GM23248 (cell line): ENCODE data around the gene ZDHHC11. TPM values are rescaled to one million over a fixed set of nuclear protein-coding genes. Genes with fewer than 3 reads are reported as not detected.

ENCODE experiments used
- DNase-seq: peaks from one replicate; pipeline ENCODE4 v3.0.0-alpha.2; 2015
- H2AFZ ChIP-seq: fragments of 200-600 bp; sonication (generic); 2 replicates; pipeline ENCODE4 v1.6.1; 2016; ENCODE audit warnings: antibody characterized with exemption
- H3F3A ChIP-seq: fragments of 200-600 bp; sonication (generic); 2 replicates; pipeline ENCODE4 v1.6.1; 2016; ENCODE audit warnings: mild to moderate bottlenecking, antibody characterized with exemption, mixed run types; ENCODE audit not compliant: insufficient read depth
- H3K27ac ChIP-seq: fragments of 200-600 bp; sonication (generic); 2 replicates; pipeline ENCODE4 v1.5.1; 2016; ENCODE audit warnings: mild to moderate bottlenecking
- H3K27me3 ChIP-seq: fragments of 200-600 bp; sonication (generic); replicated peaks from 2 replicates; pipeline ENCODE4 v1.6.1; 2016; ENCODE audit warnings: mild to moderate bottlenecking; ENCODE audit not compliant: insufficient read depth
- H3K36me3 ChIP-seq: fragments of 200-600 bp; sonication (generic); 2 replicates; pipeline ENCODE4 v1.6.1; 2016; ENCODE audit warnings: low read depth, mild to moderate bottlenecking
- H3K4me1 ChIP-seq: fragments of 200-600 bp; sonication (generic); 2 replicates; pipeline ENCODE4 v1.6.1; 2016; ENCODE audit warnings: mild to moderate bottlenecking; ENCODE audit not compliant: insufficient read depth
- H3K4me2 ChIP-seq: fragments of 200-600 bp; sonication (generic); one replicate; pipeline ENCODE4 v1.6.1; 2016; ENCODE audit warnings: mild to moderate bottlenecking; ENCODE audit not compliant: unreplicated experiment
- H3K4me3 ChIP-seq: fragments of 200-600 bp; sonication (generic); 2 replicates; pipeline ENCODE4 v1.5.1; 2016; ENCODE audit warnings: mild to moderate bottlenecking
- H3K79me2 ChIP-seq: fragments of 200-600 bp; sonication (generic); 2 replicates; pipeline ENCODE4 v1.6.1; 2016; ENCODE audit warnings: mild to moderate bottlenecking; ENCODE audit not compliant: insufficient read depth
- H3K9ac ChIP-seq: fragments of 200-600 bp; sonication (generic); 2 replicates; pipeline ENCODE4 v1.6.1; 2016; ENCODE audit warnings: mild to moderate bottlenecking
- H3K9me2 ChIP-seq: fragments of 200-600 bp; sonication (generic); 2 replicates; pipeline ENCODE4 v1.6.1; 2016; ENCODE audit warnings: mixed run types, mild to moderate bottlenecking, moderate library complexity; ENCODE audit not compliant: insufficient read depth
- H3K9me3 ChIP-seq: fragments of 200-600 bp; sonication (generic); one replicate; pipeline ENCODE4 v1.6.1; 2017; ENCODE audit warnings: low read depth
- H4K20me1 ChIP-seq: fragments of 200-600 bp; sonication (generic); 2 replicates; pipeline ENCODE4 v1.6.0; 2016; ENCODE audit not compliant: insufficient read depth
- EZH2 ChIP-seq: fragments of 200-600 bp; sonication (generic); IDR thresholded peaks from 2 replicates; pipeline ENCODE4 v1.6.1; 2018; ENCODE audit warnings: antibody characterized with exemption, mild to moderate bottlenecking; ENCODE audit not compliant: insufficient read depth, poor library complexity, severe bottlenecking
- EZH2phosphoT487 ChIP-seq: fragments of 200-600 bp; sonication (generic); IDR thresholded peaks from 2 replicates; pipeline ENCODE4 v1.6.1; 2018; ENCODE audit warnings: antibody characterized with exemption, moderate library complexity, mild to moderate bottlenecking, low read depth; ENCODE audit not compliant: insufficient read depth
- WGBS, 2 experiments: methylation state at CpG; one replicate each; pipeline ENCODE4 v1.1.6; 2015 to 2017; ENCODE audit warnings: low lambda C conversion rate in 2 of 2, low coverage in 1 of 2; ENCODE audit errors: missing lambda C conversion rate in 2 of 2; 5-methylcytosine and 5-hydroxymethylcytosine counted together
- in situ Hi-C: fragments of 300-500 bp; cut with MboI; formaldehyde crosslinking; loops from 2 replicates; pipeline ENCODE4 v1.15.0; 2020
- polyA plus RNA-seq: library from polyadenylated mRNA; unstranded; fragments of >200 nt; fragmentation: Nextera tagmentation; extraction: Ambion mirVana; gene quantifications from 2 replicates; pipeline ENCODE4 v1.2.1, GENCODE V29; 2016
- total RNA-seq: library from RNA; depleted of rRNA; stranded (reverse); fragments of >200 nt; shearing (Covaris generic); gene quantifications from 2 replicates; pipeline ENCODE4 v1.2.3, GENCODE V29; 2014; rRNA removed

The ZDHHC11 gene, protein sequence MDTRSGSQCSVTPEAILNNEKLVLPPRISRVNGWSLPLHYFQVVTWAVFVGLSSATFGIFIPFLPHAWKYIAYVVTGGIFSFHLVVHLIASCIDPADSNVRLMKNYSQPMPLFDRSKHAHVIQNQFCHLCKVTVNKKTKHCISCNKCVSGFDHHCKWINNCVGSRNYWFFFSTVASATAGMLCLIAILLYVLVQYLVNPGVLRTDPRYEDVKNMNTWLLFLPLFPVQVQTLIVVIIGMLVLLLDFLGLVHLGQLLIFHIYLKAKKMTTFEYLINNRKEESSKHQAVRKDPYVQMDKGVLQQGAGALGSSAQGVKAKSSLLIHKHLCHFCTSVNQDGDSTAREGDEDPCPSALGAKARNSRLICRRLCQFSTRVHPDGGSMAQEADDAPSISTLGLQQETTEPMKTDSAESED
- 0.65 TPM in 1 of 2 replicates, not detected in the other for total RNA-seq
- polyA plus RNA-seq, result 0.19 and 0.26 TPM in 2 replicates

- Histone ChIP-seq H3K4me1 (no peaks in the 10 kb centered on the region), H3F3A (no peaks in the 10 kb centered on the region), H3K36me3 (no peaks in the 10 kb centered on the region), H3K4me2 (no peak within 1 kb of the TSS), H3K9ac (no peak within 1 kb of the TSS), H3K9me2 (no peaks in the 10 kb centered on the region), H2AFZ (no peak within 1 kb of the TSS), H4K20me1 (no peaks in the 10 kb centered on the region), H3K79me2 (no peaks in the 10 kb centered on the region), H3K9me3 (no peaks in the 10 kb centered on the region), H3K27me3 (peaks cover 4% of the 10 kb centered on the region; the same call in 1 of the 2 replicates), H3K4me3 (no peak within 1 kb of the TSS), H3K27ac (no peak within 1 kb of the TSS)
- WGBS, 2 experiments, result 64 to 68% methylated on average over 24 of the region's 27 CpGs
- TF ChIP-seq EZH2phosphoT487, result no peak
- TF ChIP-seq EZH2, result no peak
- in situ Hi-C loops, result no loop called here
- DNase-seq, result no peak
Measured at GRCh38 chr5:850511-851006, at the start of gene ZDHHC11. TSS of gene ZDHHC11 (minus strand) at chr5:850986. CDS start at chr5:850602, 384 bp downstream.

DNA sequence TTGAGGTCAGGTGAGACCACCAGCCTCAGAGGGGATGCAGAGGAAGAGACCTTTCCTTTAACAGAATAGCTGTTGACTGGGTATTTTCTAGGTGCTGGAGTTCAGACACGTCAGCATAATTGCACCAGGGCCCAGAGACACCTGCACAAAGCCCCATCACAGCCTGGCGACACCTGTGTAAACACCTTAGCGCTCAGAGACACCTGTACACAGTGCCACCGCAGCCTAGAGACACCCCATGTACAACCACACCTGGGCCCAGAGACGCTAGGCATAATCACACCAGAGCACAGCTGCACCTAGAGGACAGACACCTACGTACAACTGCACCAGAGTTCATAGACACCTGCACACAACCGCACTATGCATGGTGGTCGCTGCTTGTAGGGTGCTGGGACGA is 42.9 kb upstream of the ZDHHC11 start:
- no peaks in the 10 kb centered on the region for H3K9me3 ChIP-seq
- in situ Hi-C loops, result no loop called here
- peak overlapping the region; percentile 82 for H3K4me3 ChIP-seq
- TF ChIP-seq EZH2phosphoT487 (no peak), EZH2 (no peak)
- WGBS, 2 experiments, result 81 to 82% methylated on average over 9 of the region's 9 CpGs
- no peaks in the 10 kb centered on the region for H3K9me2 ChIP-seq
- no peak for DNase-seq
- H4K20me1 ChIP-seq, result no peaks in the 10 kb centered on the region; the same call in 1 of the 2 replicates
- no peak overlapping the region for H3K27ac ChIP-seq
- peak overlapping the region; percentile 90 for H3K9ac ChIP-seq
- peaks cover 66% of the 10 kb centered on the region for H3K79me2 ChIP-seq
- H2AFZ ChIP-seq, result no peak overlapping the region; the same call in 1 of the 2 replicates
- H3F3A ChIP-seq, result no peaks in the 10 kb centered on the region
- H3K36me3 ChIP-seq, result peaks cover 6% of the 10 kb centered on the region; the same call in 1 of the 2 replicates
- H3K4me1 ChIP-seq, result peaks cover 7% of the 10 kb centered on the region; the same call in 1 of the 2 replicates
- peak overlapping the region; percentile 91 for H3K4me2 ChIP-seq
- H3K27me3 ChIP-seq, result no peaks in the 10 kb centered on the region

DNA sequence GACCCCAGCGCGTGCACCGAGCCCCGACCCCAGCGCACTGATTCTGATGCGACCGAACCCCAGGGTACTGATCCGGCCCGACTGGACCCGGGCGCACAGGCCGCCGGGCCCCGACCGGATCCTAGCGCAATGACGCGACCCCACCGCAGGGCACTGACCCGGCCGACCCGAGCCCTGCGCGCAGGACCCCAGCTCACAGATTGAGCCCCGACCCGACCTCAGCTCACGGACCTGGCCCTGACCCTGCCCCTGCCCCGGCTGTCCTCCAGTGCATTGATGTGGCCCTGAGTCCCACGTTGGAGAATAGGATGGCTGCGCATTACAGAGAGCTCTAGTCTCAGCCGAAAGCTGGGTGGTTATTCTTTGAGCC is 42.3 kb upstream of the ZDHHC11 start:
- WGBS, 2 experiments, result 3 to 4% methylated on average over 21 to 31 of the region's 31 CpGs
- DNase-seq, result peak; percentile 2
- Histone ChIP-seq H3K9me3 (no peaks in the 10 kb centered on the region), H3K9me2 (no peaks in the 10 kb centered on the region), H3K4me1 (peaks cover 7% of the 10 kb centered on the region; the same call in 1 of the 2 replicates), H3K36me3 (peaks cover 12% of the 10 kb centered on the region; the same call in 1 of the 2 replicates), H2AFZ (peak overlapping the region; percentile 75), H4K20me1 (no peaks in the 10 kb centered on the region; the same call in 1 of the 2 replicates), H3K27ac (no peak overlapping the region), H3F3A (no peaks in the 10 kb centered on the region), H3K4me2 (peak overlapping the region; percentile 91), H3K79me2 (peaks cover 72% of the 10 kb centered on the region), H3K4me3 (peak overlapping the region; percentile 82), H3K9ac (peak overlapping the region; percentile 90), H3K27me3 (no peaks in the 10 kb centered on the region)
- no peak for TF ChIP-seq EZH2phosphoT487
- TF ChIP-seq EZH2, result no peak
- in situ Hi-C loops, result no loop called here

DNA sequence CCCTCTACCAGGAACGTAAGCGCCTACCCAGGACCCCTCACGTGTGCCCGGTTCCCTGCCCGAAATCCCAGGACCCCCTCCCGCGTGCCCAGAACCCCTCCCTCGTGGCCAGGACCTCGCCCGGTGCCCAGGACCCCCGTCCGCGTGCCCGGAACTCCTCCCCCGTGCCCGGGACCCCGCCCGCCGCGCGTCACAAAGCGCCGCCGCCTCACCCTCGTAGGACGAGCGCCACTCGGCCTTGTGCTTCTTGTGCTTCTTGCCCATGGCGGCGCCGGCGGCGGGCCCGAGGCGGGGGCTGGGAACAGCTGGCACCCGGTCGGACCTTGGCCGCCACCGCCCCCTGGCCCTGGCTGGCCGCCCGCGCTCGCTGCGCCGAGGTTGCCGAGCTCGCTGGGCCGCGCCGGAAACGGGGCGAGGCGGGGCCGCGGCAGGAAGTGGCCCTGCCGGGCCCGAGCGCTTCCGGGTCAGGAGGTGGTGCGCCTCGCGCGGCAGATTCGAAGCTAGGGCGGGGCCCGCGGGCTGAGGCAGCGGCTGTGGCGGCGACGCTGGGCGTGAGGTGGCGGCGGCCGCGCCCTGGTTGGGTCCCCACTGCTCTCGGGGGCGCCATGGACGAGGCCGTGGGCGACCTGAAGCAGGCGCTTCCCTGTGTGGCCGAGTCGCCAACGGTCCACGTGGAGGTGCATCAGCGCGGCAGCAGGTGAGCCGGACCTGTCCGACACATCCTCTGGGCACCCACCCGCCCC is 41.8 kb upstream of the ZDHHC11 start, which contains the start of the genes BRD9 and TRIP13:
TSS of gene BRD9 (minus strand) at position 408 of the 743 bp plus-strand sequence. CDS start at position 264, 144 bp downstream.
TSS of gene TRIP13 (plus strand) at position 491 of the 743 bp plus-strand sequence. CDS start at position 606, 115 bp downstream.
- in situ Hi-C loops, result no loop called here
- H3K36me3 ChIP-seq, result peaks cover 12% of the 10 kb centered on the region; the same call in 1 of the 2 replicates
- DNase-seq, result peak; percentile 95
- 1% methylated on average over 42 to 44 of the region's 91 CpGs for WGBS, 2 experiments
- H3K79me2 ChIP-seq, result peaks cover 77% of the 10 kb centered on the region
- no peaks in the 10 kb centered on the region for H3F3A ChIP-seq
- TF ChIP-seq EZH2 (no peak), EZH2phosphoT487 (no peak)
- H3K4me2 ChIP-seq, result peak within 1 kb of the TSS; percentile 91
- H3K4me1 ChIP-seq, result peaks cover 7% of the 10 kb centered on the region; the same call in 1 of the 2 replicates
- H3K9ac ChIP-seq, result peak within 1 kb of the TSS; percentile 90
- H4K20me1 ChIP-seq, result no peaks in the 10 kb centered on the region; the same call in 1 of the 2 replicates
- peak within 1 kb of the TSS; percentile 71 for H3K27ac ChIP-seq
- no peaks in the 10 kb centered on the region for H3K27me3 ChIP-seq
- H3K4me3 ChIP-seq, result peak within 1 kb of the TSS; percentile 82
- H3K9me3 ChIP-seq, result no peaks in the 10 kb centered on the region
- H2AFZ ChIP-seq, result peak within 1 kb of the TSS; percentile 75
- no peaks in the 10 kb centered on the region for H3K9me2 ChIP-seq
